Upper lobe of right lung (tissue), 1 donor: ENCODE data around the gene OR5C1. TPM values are rescaled to one million over a fixed set of nuclear protein-coding genes. Genes with fewer than 3 reads are reported as not detected.

Experiments used
- ATAC-seq: fragments of 200-7000 bp; cut with Tn5 transposase; one replicate; pipeline ENCODE4 v1.9.1; 2020; ENCODE audit warnings: mild to moderate bottlenecking, moderate library complexity
- DNase-seq: peaks from one replicate; pipeline ENCODE4 v3.0.0-alpha.2; 2020
- H3K27ac ChIP-seq: fragments of 200-600 bp; one replicate; pipeline ENCODE4 v1.8.0; 2022
- H3K27me3 ChIP-seq: fragments of 200-600 bp; one replicate; pipeline ENCODE4 v1.8.0; 2022; ENCODE audit warnings: mild to moderate bottlenecking
- H3K36me3 ChIP-seq: fragments of 200-600 bp; one replicate; pipeline ENCODE4 v1.8.0; 2022
- H3K4me1 ChIP-seq: fragments of 200-600 bp; one replicate; pipeline ENCODE4 v1.8.0; 2022
- H3K4me3 ChIP-seq: fragments of 200-600 bp; one replicate; pipeline ENCODE4 v1.8.0; 2022; ENCODE audit warnings: mild to moderate bottlenecking
- H3K9me3 ChIP-seq: fragments of 200-600 bp; one replicate; pipeline ENCODE4 v1.8.0; 2022
- intact Hi-C: fragments of 100-400 bp; cut with DNase I; formaldehyde crosslinking; loops from one replicate; pipeline ENCODE4 v1.11.0; 2022
- total RNA-seq: library from RNA; stranded (reverse); fragmentation: NEBNext Ultra II Directional; extraction: Animal tissue kit (Norgen Biotek cat#: 25700); gene quantifications from one replicate; pipeline ENCODE4 v1.2.1, GENCODE V29; 2021
- TF ChIP-seq, protein P1 (sequence below): fragments of 200-600 bp; IDR thresholded peaks from one replicate; pipeline ENCODE4 v1.8.0; 2022; ENCODE audit warnings: antibody characterized with exemption
- donor health status: DM: no; HTN: yes; CAD: no; lungs with severe emphysema.

OR5C1 gene
- total RNA-seq, 1 donor from 2014 or later = not detected

DNA sequence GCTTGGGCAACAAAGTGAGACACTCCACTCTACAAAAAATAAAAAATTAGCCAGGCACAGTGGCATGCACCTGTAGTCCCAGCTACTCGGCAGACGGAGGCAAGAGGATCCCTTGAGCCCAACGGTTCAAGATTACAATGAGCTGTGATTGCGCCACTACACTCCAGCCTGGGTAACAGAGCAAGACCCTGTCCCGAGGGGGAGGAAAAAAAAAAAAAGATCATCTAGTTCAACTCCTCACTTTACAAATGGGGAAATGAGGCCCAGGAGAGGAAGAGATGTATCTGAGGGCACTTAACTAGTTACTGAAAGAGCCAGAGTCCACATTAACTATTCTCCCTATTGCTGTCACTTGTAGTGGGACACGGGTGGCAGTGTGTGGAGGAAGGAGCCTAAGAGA is 25.8 kb downstream of the OR5C1 start:
- Histone ChIP-seq H3K4me1 (peaks cover 32% of the 10 kb centered on the region), H3K36me3 (peaks cover 15% of the 10 kb centered on the region), H3K9me3 (no peaks in the 10 kb centered on the region), H3K27ac (no peak overlapping the region), H3K27me3 (no peaks in the 10 kb centered on the region), H3K4me3 (no peak overlapping the region)
- DNase-seq (no peak), ATAC-seq (peak; percentile 44)
- intact Hi-C loops = no loop called here
- TF ChIP-seq, protein P1, sequence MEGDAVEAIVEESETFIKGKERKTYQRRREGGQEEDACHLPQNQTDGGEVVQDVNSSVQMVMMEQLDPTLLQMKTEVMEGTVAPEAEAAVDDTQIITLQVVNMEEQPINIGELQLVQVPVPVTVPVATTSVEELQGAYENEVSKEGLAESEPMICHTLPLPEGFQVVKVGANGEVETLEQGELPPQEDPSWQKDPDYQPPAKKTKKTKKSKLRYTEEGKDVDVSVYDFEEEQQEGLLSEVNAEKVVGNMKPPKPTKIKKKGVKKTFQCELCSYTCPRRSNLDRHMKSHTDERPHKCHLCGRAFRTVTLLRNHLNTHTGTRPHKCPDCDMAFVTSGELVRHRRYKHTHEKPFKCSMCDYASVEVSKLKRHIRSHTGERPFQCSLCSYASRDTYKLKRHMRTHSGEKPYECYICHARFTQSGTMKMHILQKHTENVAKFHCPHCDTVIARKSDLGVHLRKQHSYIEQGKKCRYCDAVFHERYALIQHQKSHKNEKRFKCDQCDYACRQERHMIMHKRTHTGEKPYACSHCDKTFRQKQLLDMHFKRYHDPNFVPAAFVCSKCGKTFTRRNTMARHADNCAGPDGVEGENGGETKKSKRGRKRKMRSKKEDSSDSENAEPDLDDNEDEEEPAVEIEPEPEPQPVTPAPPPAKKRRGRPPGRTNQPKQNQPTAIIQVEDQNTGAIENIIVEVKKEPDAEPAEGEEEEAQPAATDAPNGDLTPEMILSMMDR = no peak

DNA sequence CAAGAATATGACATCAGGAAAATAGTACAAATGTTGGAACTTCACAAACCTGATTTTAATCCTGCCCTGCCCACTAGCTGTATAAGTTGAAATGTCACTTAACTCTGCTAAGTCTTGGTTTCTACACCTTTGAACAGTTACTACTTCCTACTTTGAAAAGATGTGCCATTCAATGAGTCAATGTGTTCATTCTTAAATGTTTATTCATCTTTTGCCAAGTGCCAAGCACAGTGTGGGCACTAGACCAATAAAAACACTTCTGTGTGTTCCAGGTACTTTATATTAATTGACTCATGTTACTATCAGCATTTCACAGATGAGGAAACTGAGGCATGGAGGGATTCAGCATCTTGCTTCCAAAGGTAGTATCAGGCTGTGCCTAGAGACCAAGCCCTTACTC is 26.8 kb downstream of the OR5C1 start:
- no peaks in the 10 kb centered on the region for H3K27me3 ChIP-seq
- ATAC-seq = no peak
- peaks cover 21% of the 10 kb centered on the region for H3K36me3 ChIP-seq
- H3K4me1 ChIP-seq = peaks cover 38% of the 10 kb centered on the region
- H3K9me3 ChIP-seq = no peaks in the 10 kb centered on the region
- H3K27ac ChIP-seq = no peak overlapping the region
- TF ChIP-seq, protein P1 = no peak
- intact Hi-C loops = no loop called here
- no peak for DNase-seq
- H3K4me3 ChIP-seq = no peak overlapping the region

DNA sequence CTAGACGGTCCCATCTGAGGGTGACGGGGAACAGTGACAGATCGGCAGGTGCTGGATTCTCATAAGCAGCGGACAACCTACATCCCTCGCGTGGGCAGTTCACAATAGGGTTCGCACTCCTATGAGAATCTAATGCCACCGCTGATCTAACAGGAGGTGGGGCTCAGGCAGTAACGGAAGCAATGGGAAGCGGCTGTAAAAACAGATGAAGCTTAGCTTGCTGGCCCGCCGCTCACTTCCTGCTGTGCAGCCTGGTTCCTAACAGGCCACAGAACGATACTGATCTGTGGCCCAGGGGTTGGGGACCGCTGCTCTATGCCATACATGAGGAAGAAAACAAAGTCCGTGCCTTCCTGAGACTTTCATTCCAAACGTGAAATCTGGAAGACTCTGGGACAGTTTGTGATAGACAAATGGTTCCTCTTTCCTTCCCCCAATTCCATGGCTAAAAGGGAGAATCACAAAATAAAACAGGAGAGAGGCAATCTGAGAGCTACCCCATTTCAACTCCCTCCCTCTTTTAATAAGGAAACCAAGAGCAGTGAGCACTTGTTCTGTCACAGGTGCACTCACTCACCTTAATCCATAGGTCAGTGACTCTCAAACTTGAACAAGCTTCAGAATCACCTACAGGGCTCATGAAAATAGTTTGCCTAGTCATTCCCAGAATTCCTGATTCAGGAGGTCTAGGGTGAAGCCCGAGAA is 27.6 kb downstream of the OR5C1 start:
- Histone ChIP-seq H3K27ac (peak overlapping the region; percentile 67), H3K4me3 (no peak overlapping the region), H3K36me3 (peaks cover 21% of the 10 kb centered on the region), H3K4me1 (peaks cover 44% of the 10 kb centered on the region), H3K9me3 (no peaks in the 10 kb centered on the region), H3K27me3 (no peaks in the 10 kb centered on the region)
- TF ChIP-seq, protein P1 = no peak
- intact Hi-C loops = no loop called here
- ATAC-seq (peak; percentile 83), DNase-seq (no peak)

DNA sequence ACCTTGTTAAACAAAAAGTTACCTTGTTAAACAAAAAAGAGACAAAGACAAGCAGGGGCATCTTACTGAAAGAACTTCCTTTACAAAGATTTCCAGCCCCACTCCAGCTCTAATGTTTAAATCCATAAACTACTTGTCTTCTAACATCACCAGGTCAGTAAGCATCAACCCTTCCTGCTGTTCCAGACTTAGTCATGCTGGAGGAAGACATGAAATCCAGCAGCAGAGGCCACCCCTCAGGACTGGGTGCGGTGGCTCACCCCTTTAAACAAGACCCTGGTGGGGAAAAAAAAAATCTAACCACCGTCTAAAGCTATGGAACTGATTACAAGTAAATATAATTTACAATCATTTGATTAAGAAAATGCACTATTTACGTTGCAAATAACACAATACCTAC is 30.6 kb downstream of the OR5C1 start:
- H3K4me3 ChIP-seq = no peak overlapping the region
- intact Hi-C loops = no loop called here
- TF ChIP-seq, protein P1 = no peak
- no peak for DNase-seq
- H3K36me3 ChIP-seq = peaks cover 48% of the 10 kb centered on the region
- H3K9me3 ChIP-seq = no peaks in the 10 kb centered on the region
- H3K27me3 ChIP-seq = no peaks in the 10 kb centered on the region
- peaks cover 54% of the 10 kb centered on the region for H3K4me1 ChIP-seq
- ATAC-seq = no peak
- H3K27ac ChIP-seq = peak overlapping the region; percentile 45

DNA sequence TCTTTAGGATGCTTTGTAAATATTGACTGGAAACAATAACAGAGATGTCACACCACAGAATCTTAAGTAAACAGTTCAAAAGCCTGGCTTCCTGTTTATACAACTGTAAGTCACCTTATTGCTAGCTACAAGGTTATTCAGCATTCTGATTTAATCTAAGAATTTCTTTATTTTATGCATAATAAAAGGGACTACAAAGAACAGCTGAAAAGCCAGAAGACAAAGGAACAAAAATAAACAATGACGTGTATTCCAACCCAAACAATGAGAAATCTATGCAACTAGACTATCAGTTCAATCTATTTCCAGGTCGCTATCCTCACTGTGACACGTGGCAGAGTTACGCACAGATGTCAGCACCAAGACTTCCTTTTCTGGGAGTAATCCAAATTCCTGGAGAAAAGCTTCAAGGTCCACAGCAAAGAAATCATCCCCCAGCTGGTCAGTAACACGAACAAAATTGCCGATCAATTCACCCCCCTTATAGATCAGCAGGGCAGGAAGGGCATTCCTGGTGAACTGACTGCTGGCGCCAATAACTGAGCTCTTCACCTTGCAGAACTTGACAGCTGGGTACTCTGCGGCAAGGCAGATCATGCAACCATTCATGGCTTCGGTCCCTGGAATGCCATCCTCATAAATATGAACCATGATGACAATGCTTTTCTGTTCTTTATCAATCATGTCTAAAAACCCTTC is 31.2 kb downstream of the OR5C1 start:
- H3K4me3 ChIP-seq = no peak overlapping the region
- intact Hi-C loops = no loop called here
- no peaks in the 10 kb centered on the region for H3K27me3 ChIP-seq
- no peak for DNase-seq
- TF ChIP-seq, protein P1 = no peak
- peaks cover 51% of the 10 kb centered on the region for H3K4me1 ChIP-seq
- peaks cover 50% of the 10 kb centered on the region for H3K36me3 ChIP-seq
- no peak for ATAC-seq
- no peaks in the 10 kb centered on the region for H3K9me3 ChIP-seq
- H3K27ac ChIP-seq = peak overlapping the region; percentile 45
